Loucy (cell line): ENCODE measurements around the gene VAMP7.

Experiments used
- EZH2phosphoT487 ChIP-seq: fragments of 200-600 bp; IDR thresholded peaks from 2 replicates; pipeline ENCODE4 v1.6.1; 2018; ENCODE audit warnings: antibody characterized with exemption, mild to moderate bottlenecking, moderate library complexity, borderline replicate concordance
- TF ChIP-seq, protein P1 (sequence below): fragments of 200-600 bp; sonication (generic); conservative IDR thresholded peaks from 2 replicates; pipeline ENCODE4 v1.5.1; 2014; ENCODE audit warnings: mild to moderate bottlenecking, antibody characterized with exemption, low read length

DNA sequence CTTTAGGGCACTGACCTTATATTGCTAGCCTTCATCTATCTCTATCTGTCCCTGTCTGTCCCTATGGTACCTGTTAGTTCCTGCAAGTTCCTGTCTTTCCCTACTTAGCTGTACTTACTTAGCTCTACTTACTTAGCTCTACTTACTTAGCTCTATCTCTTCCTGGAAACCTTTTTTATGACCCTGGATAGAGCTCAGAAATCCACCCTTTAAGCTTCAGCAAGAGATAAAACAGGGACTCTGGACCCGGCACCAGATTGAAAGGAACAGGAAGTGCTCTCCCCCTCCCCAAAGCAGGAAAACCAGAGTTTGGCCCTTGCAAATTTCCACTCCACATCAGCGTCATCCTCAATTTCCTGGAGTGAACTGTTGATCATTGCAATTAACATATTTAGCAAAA, 104.1 kb downstream of the VAMP7 start:
- TF ChIP-seq, protein P1, sequence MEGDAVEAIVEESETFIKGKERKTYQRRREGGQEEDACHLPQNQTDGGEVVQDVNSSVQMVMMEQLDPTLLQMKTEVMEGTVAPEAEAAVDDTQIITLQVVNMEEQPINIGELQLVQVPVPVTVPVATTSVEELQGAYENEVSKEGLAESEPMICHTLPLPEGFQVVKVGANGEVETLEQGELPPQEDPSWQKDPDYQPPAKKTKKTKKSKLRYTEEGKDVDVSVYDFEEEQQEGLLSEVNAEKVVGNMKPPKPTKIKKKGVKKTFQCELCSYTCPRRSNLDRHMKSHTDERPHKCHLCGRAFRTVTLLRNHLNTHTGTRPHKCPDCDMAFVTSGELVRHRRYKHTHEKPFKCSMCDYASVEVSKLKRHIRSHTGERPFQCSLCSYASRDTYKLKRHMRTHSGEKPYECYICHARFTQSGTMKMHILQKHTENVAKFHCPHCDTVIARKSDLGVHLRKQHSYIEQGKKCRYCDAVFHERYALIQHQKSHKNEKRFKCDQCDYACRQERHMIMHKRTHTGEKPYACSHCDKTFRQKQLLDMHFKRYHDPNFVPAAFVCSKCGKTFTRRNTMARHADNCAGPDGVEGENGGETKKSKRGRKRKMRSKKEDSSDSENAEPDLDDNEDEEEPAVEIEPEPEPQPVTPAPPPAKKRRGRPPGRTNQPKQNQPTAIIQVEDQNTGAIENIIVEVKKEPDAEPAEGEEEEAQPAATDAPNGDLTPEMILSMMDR, result no peak
- no peak for TF ChIP-seq EZH2phosphoT487
